NCI-H82 treated with DMSO at 0.1 percent for 48 hours (cell line): ENCODE measurements around the gene NDEL1.
A peak's percentile ranks its signal among the peaks of the same experiment; 100 is the strongest.

Experiments
- DNase-seq: peaks from one replicate; lab custom pipeline; 2025; ENCODE audit not compliant: unreplicated experiment; lab: John Stamatoyannopoulos, UW

The NDEL1 gene

DNA sequence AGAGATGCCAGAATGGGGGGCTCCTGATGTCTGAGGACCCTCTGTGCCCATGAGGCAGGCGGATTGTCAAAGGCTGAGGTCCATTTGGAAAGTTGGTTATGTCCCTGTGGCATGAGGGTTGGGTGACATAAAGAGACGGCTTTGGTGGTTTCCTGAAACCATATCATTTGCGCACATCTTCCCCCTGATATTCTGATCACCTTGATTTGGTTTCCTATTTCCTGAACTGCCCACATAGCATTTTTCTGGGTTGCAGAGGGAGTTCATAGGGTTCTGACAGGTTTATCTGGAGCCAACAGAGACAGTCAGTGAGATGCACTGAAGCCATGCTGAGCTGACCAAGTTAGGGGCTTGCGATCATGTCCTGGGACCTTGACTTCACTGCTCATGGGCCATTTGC is 22.4 kb upstream of the NDEL1 start:
- DNase-seq = no peak

DNA sequence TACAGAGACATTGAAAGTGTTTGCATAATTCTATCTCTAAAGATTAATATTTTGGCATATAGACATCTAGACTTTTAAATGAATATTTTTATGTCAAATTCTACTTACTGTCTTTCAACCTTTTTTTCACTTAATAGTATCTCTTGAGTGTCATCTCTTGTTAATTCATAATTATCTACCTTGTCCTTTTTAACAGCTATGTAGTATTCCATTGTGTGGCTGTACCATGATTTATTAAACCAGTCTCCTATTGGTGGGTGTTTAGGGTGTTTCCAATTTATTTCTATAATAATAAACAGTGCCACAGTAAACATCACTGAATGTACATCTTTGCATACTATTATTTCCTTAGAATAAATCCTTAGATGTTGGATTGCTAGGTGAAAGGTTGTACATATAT is 21.7 kb upstream of the NDEL1 start:
- no peak for DNase-seq

DNA sequence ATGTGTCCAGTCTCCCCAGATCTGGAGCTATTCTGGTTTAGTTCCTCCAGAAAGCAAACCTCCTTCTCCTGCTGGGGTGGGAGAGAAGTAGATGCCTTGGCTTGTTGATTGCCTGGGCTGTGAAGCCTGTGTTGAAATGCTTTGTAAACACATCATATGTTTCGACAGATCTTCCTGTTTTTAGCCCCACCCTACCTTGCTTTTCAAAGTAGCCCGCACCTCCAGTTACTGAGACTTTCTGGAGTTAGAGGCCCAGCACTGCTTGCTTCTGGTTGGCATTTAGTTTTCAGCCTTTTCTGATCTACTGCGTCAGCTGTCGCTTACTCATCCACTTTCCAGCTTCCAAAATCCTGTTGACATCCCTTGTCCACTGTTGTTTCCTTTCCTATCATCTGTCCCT is 17.9 kb upstream of the NDEL1 start:
- no peak for DNase-seq

DNA sequence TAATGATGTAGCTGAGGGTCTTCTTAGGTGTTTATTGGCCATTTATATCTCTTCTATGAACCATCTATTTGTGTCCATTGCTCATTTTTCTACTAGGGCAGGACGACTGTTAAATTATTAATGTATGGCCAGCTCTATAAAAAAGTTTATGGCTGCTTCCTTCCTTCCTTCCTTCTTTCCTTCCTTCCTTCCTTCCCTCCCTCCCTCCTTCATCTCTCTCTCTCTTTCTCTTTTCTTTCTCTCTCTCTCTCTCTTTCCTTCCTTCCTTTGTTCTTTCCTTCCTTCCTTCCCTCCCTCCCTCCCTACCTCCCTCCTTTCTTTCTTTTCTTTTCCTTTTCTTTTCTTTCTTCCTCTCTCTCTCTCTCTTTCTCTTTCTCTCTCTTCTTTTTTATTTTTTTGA is 17.2 kb upstream of the NDEL1 start:
- no peak for DNase-seq

DNA sequence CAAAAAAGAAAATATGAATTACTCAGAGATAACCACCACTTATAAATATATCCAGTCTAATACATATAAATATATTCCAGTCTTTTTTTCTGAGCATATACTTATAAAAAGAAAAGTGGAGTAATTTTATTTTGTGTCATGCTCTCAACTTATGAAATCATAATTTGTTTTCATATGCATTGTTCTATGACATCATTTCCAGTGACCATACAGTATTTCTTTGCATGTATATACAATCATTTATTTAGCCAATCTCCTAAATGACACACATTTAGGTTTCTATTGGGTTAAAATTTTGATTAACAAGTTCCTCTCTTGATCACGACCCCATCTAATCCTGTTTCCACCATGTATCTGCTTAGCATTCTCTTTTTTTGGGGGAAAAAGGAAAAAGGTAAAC is 16.4 kb upstream of the NDEL1 start:
- DNase-seq = no peak

DNA sequence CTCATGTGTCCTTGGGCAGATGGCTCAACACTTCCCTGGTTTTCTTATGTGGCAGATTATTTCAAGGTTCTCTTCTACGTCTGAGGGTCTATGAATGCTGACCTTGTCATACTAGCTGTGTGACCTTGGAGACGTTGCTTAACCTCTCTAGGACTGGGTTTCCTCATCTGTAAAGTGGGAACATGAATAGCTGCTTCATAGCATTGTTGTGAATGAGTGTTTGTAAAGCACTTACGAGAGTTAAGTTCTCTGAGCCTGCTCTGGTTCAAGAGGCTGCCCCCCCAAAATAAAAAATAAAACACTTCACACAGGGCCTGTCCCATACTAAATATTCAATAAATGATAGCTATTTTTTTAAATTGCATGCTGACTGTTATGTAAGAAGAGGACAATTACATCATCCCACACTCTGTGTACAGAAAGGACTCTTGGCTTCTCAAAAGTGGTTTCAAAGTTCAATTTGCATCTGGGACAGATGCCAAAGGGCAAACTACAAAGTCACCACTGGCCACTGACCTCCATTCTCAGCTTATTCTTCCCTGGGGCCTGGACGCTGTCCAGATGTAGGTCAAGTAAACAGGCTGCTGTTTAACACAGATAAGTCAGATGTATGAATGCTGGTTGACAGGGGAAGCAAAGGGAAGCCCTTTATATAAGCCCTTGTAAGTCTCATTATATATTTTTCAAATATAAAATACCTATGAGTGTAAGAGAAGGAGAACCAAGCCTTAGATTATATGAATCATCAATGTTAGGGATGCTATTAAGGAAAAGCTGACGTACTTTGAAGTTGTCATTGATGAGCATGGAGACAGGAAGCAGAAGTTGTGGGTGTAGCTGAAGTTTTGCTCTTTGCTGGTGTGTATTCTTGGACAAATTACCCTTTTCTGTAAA is 15.4 kb upstream of the NDEL1 start:
- no peak for DNase-seq

DNA sequence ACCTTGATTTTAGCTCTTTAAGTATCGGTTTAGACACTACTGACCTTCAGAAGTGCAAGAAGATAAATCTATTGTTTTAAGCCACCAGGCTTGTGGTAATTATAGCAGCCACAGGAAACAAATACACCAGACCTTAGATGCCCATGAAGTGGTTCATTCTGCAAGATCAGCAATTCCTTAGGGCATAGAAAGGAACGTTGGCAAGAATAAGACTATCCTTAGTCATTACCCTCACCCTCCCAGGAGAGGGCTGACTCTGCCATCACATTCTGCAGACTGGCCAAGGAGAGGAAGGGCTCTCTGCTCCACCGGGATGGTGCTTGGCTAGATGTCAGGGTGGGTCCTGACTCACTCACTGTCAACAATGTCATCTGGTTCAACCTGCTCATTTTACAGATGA is 14.1 kb upstream of the NDEL1 start:
- DNase-seq = no peak

DNA sequence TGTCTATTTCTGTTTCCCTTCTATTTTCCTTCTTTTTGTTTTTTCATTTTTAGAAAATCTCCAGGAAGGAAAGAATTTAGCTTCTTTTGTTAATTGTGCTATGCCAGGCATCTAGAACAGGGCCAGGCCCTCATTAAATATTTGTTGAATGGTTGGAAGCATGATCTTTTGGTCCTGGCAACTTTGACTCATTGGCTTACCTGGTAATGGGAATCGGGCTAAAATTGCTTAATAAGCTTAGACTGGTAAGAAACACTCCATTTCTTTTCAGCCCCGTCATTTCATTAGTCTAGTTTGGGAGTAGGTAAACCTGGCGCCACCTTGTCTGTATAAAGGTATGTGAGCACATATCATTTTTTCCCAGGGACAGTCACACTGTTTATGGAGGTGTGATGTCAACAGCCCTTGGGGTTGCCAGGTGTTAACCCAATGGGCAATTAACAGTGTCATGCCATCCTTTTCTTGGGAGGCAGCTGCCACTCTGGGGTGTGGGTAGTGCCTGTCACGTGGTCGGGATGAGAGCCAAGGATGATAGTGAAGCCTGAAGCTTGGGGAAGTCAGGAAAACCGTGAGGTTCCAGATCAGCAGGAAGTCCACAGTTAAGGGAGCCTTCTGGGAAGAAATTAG is 9.5 kb upstream of the NDEL1 start:
- DNase-seq = no peak

DNA sequence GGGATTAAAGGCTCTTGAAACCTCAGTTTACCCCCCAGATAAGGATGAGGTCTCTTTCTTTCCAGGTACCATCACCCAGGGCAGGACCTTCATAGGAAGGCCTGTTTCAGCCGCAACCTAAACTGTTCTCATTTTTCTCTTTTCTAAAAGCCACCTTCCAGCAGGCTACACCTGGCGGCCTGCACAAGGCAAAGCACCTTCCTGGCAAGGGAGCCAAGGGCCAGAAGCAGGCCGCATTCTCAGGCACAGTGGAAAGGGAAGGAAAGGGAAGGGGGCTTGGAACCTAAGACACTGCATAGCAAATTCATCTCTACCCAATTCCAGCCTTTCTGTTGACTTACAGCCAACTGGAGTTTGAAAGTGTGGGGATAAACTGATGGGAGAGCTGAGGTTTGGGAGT is 8.9 kb upstream of the NDEL1 start:
- no peak for DNase-seq

DNA sequence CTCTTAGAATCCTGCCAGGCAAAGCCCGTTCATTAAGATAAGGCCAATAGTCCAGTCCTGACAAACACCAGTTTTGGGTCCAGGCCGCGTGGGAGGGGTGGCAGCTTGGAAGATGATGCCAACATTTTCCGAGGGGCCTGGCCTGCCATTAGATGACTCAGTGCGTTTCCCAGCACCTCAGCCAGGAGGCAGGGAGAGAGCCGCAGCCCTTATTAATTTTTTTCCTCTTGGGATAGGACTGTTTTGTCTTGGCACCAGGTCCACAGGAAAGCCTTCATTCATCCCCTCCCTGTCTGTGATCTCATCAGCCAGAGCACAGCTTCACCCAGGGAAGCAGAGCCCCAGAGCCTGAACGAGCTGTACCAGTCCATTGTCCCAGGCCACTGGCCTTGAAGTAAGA is 4.7 kb upstream of the NDEL1 start:
- no peak for DNase-seq

DNA sequence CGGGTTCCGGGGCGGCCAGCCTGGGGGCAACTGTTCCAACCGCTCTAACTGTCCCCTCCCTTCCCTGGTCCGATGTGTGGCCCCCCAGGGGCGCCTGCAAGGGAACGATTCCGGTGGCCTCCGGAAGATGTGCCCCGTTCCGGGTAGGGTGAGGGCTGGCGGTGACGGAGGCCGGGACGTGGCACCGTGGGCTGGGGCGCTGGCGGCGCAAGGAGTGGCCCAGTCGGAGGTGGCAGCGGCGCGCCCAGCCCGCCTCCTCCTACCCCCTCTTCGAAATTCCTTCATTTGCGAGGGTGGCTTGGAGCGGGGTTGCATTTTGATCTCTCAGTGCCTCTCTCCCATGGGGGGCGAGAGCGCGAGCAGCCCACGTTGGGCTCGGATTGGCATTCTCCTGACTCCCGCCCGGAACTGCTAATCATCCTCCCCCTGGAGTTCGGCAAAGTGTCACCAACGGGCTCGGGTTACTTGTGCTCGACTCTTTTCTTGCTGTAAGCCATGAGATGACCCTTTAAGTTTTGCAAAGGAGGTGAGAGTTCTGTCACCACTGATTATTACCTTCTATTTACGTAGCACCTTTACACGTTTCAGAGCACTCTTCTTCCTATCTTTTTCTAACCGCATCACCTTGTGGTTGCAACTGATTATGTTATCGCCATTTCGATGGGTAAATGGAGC is 622 bp downstream of the NDEL1 start:
- DNase-seq = peak; percentile 20

DNA sequence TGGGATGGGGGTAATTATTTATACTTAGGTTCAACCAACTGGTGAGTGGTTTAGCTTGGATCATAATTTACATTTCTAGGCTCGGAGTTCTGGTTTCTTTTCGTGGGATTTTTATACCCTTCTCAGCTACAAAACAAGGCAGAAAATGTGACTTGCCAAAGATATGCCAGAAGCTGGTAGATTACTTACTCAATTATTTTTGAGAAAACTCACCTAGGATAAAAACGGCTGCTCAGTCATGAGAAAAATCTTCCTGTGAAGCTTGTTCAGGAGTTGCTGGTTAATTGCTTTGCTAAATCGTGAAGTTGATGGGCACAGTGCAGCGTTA is 1.1 kb downstream of the NDEL1 start:
- DNase-seq = no peak

DNA sequence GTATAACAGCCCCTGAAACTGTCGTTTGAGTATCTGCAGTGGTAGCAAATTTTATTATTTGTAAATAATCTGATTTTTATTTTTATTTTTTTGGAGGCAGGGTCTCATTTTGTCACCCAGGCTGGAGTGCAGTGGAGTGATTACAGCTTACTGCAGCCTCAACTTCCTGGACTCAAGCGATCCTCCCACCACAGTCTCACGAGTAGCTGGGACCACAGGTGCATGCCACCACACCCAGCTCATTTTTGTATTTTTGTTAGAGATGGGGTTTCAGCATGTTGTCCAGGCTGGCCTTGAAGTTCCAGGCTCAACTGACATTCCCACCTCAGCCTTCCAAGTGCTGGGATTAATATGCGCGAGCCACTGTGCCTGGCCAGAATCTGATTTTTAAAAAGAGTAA is 2.8 kb downstream of the NDEL1 start:
- no peak for DNase-seq

DNA sequence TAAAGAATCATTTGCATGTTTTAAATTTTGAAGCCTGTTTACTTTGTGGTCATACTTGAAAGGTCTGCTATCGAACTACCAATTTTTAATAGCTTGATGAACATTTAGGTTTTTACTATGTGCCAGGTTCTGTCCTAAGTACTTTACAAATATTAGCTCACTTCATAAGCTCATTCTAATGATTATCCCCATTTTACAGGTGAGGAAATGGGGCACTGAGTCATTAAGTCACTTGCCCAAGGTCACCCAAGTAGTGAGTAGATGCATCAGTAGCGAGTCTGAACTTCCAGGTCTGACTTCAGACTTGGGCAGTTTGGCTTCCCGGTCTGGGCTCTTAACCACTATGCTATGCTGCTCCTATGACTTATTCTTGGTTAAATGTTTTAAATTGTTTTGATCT is 4.0 kb downstream of the NDEL1 start:
- no peak for DNase-seq

DNA sequence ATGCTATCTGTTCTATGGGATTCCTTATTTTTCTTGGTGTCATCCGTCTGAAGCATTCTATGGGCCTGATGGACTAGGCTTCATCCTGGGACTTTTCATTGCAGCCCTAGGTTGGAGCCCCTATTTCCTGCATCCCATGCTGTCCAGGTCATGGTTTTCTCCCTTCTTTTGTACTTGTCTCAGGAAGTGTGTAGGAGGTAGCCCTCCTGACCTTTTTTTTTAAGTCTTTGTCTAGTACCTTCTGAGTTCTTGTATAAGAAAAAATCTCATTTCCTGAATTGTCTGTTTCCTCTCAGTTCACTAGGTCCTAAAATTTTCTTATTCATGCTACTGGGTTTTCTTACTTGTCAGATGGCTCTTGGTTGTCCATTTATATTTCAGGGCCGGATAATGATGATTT is 6.0 kb downstream of the NDEL1 start:
- no peak for DNase-seq

DNA sequence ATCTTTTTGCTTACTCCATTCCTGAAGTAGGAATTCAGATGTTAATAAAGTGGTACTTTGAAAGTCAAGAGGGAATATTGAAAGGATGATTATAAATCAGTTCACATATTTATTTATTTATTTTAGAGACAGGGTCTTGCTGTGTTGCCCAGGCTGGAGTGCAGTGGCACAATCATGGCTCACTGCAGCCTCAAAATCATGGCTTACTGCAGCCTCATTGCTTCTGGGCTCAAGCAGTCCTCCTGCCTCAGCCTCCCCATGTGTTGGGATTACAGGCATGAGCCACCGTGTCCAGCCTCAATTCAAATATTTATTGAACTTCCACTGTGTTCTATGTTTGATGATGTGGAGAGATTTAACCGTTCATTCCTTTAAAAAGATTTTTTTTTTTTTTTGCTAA is 6.6 kb downstream of the NDEL1 start:
- DNase-seq = no peak

DNA sequence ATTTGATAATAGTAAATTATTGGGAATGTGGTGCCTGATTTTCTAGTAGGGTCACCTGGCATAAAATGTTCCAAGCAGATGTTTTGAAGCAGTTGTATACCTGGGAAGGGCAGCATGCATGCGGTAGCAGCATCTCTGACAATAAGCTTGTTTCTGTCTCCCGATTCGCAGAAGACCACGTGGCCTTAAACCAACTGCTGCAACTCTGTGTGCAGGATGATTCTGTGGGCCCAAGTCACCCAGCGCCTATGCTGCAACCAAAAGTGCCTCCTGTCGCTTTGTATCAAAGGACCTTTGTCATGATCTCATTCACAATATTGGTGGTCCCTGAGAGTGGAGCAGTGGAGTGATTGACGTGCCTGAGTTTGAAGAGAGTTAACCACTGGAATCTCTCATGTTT is 8.1 kb downstream of the NDEL1 start:
- no peak for DNase-seq

DNA sequence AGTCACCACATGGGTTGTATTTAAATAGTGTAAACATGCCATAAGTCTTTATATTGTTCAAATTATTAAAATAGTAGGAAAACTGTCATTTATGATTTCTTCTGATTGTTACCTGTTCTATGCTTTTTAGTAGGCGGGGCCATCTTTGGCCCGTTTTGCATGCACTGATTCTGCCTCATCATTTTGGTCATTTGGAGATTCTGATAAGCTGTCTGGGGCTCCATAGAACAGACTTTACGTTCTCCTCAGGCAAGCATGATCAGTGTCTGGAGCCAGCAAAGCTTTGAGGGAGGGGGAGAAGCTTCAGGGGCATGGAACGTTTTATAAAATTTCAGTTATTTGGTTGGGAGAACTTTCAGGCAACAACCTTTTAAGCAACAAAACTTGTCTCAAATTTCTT is 8.8 kb downstream of the NDEL1 start:
- DNase-seq = no peak

DNA sequence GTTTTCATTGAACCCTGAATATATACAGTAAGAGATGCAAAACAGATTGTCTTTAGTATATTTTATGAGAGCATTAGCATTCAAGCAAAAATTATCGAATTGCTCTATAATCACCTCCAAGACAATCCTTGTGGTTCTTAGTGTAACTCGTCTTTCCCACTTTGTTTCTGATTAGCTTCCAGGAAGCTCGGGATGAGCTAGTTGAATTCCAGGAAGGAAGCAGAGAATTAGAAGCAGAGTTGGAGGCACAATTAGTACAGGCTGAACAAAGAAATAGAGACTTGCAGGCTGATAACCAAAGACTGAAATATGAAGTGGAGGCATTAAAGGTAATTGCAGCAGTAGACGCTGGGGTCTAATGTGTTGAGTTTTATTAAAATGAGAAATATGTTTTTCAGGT is 9.9 kb downstream of the NDEL1 start:
- DNase-seq = no peak

DNA sequence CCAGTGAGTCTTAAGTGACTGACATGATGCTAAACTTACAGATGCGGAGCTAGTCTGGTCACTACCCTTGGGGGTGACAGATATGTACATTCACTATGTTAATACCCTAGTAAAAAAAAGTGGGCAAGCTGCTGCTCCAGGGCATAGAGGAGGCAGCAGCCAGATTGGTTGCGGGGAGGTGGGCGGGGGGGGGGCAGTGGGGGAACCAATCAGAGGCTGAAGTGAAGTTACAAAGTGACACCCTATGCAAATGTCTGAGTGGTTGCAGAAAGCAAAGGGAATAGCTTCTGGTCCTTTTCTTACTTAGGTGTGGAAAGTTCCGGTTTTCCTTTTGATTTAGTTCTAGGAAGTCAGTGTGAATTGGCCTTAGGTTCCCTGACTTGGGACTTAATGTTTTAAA is 12.1 kb downstream of the NDEL1 start:
- no peak for DNase-seq

DNA sequence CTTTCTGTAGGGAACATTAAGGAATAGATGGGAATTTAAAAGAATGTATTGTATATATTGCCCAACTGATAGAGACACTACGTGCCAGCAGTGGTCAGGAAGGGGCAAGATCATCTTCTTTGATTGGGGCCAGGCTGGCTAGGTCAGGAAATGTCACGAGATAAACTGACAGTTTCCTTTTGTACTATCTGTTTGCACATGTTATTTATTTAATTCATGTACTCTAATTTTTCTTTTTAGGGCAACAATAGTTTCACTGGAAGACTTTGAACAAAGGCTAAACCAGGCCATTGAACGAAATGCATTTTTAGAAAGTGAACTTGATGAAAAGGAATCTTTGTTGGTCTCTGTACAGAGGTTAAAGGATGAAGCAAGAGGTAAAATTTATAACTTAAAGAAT is 12.6 kb downstream of the NDEL1 start:
- DNase-seq = no peak

DNA sequence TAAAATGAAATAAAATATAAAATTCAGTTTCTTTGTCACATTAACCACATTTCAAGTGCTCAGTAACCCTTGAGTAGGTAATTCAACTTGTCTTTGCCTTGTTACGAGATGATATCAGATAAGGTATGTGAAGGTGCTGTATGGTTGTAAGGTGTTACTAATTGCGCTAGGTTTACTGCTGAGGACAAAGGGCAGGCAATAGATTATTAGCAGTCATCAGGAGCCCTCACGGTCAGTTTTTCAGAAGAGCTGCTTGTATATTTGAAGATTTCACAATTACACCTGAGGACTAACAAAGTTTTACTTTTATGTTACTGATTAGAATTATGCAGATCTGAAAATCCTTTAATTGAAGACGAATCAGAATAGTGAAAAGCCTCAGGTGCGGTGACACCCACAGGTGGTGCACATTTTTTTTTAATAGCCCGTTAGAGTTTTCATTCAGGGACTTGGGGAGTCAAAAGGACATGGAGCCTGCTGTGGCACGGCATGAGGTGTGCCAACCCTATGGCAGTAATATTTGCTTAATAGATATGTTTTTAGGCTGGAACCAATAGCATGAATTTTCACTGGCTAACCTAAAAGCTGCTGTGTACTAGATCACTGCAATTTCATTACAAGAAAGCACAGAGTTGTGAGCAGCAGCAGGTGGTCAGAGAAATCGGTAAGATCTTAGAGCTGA is 16.4 kb downstream of the NDEL1 start:
- DNase-seq = no peak
